Measurements from ENCODE around the gene MBD3. TPM values are rescaled to one million over a fixed set of nuclear protein-coding genes. Genes with fewer than 3 reads are reported as not detected.

MBD3 gene
- total RNA-seq, 1 donor from 2014 or later = 34.2 TPM

DNA sequence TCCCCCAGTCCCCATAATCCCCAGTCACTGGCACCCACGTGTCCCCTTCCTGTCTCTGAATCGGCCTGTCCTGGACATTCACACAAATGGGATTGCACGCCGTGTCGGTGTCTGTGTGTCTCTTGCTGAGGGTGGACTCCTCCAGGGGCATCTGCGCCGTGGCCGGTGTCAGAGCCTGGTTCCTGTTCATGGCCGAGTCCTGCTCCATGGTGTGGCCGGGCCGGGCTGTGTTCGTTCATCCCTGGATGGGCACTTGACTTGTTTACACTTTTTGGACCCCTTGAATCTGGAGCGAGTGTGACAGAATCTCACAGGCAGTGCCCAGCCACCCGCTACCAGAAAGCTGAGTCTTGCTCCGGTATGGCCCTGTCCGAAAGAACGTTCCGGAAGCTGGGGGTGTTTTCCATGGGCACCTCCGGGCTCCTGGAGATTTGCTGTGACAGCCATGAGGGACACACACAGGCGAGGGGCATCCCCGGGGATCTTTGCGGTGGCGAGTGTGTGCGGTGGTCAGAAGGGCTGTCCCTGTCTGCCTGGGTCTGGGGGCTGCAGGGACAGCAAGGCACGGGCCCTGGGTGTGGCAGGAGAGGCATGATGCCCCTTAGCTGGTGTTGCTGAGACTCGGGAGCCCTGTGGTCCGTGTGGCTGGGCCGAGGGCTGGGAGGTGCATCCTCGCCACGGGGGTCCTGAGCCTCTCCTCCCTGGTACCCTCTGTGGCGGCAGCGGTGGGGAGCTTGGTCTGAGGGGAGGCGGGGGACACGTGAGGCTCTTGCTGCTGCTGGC, 18.1 kb downstream of the MBD3 start:
- TF ChIP-seq, protein P1, sequence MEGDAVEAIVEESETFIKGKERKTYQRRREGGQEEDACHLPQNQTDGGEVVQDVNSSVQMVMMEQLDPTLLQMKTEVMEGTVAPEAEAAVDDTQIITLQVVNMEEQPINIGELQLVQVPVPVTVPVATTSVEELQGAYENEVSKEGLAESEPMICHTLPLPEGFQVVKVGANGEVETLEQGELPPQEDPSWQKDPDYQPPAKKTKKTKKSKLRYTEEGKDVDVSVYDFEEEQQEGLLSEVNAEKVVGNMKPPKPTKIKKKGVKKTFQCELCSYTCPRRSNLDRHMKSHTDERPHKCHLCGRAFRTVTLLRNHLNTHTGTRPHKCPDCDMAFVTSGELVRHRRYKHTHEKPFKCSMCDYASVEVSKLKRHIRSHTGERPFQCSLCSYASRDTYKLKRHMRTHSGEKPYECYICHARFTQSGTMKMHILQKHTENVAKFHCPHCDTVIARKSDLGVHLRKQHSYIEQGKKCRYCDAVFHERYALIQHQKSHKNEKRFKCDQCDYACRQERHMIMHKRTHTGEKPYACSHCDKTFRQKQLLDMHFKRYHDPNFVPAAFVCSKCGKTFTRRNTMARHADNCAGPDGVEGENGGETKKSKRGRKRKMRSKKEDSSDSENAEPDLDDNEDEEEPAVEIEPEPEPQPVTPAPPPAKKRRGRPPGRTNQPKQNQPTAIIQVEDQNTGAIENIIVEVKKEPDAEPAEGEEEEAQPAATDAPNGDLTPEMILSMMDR (IDR thresholded peaks at IDR 0.05) = no peak
- TF ChIP-seq EZH2 (IDR thresholded peaks at IDR 0.05) (no peak), EZH2phosphoT487 (IDR thresholded peaks at IDR 0.05) (no peak)
- Histone ChIP-seq H3K4me3 (no peak overlapping the region), H3K36me3 (no peaks in the 10 kb centered on the region), H3K9me3 (ENCODE audit: low read depth) (no peaks in the 10 kb centered on the region), H3K27ac (no peak overlapping the region), H3K4me2 (no peak overlapping the region), H3K9ac (no peak overlapping the region), H3K79me2 (ENCODE audit: low read depth) (no peaks in the 10 kb centered on the region), H3K27me3 (peaks cover 11% of the 10 kb centered on the region), H2AFZ (replicated peaks) (no peak overlapping the region), H4K20me1 (ENCODE audit: low read depth) (peaks cover 13% of the 10 kb centered on the region), H3K4me1 (no peaks in the 10 kb centered on the region), H3F3A (ENCODE audit: low read depth) (peaks cover 7% of the 10 kb centered on the region)
- Mint-ChIP-seq H3K4me1 (peaks cover 7% of the 10 kb centered on the region), H3K36me3 (peaks cover 9% of the 10 kb centered on the region), H3K27ac (peak overlapping the region; percentile 72), H3K27me3 (ENCODE audit: insufficient read depth, low read depth) (peaks cover 10% of the 10 kb centered on the region), H3K4me3 (peak overlapping the region; percentile 57), H3K9me3 (peaks cover 3% of the 10 kb centered on the region)
- DNase-seq (ENCODE audit: low spot score) = no peak

DNA sequence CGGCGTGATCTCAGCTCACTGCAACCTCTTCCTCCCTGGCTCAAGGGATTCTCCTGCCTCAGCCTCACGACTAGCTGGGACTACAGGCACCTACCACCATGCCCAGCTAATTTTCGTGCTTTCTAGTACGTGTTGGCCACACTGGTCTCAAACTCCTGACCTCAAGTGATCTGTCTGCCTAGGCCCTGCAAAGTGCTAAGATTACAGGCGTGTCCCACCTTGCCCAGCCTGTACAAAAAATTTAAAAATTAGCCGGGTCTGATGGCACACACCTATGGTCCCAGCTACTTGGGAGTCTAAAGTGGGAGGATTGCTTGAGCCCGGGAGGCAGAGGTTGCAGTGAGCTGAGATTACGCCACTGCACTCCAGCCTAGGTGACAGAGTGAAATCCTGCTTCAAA, 19.9 kb downstream of the MBD3 start:
- Histone ChIP-seq H3K36me3 (no peaks in the 10 kb centered on the region), H2AFZ (replicated peaks) (no peak overlapping the region), H3K9me3 (ENCODE audit: low read depth) (no peaks in the 10 kb centered on the region), H3K4me2 (no peak overlapping the region), H3K27me3 (peaks cover 23% of the 10 kb centered on the region), H3K4me1 (no peaks in the 10 kb centered on the region), H3F3A (ENCODE audit: low read depth) (peaks cover 14% of the 10 kb centered on the region), H3K27ac (no peak overlapping the region), H3K79me2 (ENCODE audit: low read depth) (no peaks in the 10 kb centered on the region), H3K4me3 (no peak overlapping the region), H3K9ac (no peak overlapping the region), H4K20me1 (ENCODE audit: low read depth) (peaks cover 18% of the 10 kb centered on the region)
- H3K27ac Mint-ChIP-seq = no peak overlapping the region
- no peak overlapping the region for H3K4me3 Mint-ChIP-seq
- peaks cover 7% of the 10 kb centered on the region for H3K4me1 Mint-ChIP-seq
- peaks cover 3% of the 10 kb centered on the region for H3K9me3 Mint-ChIP-seq
- DNase-seq (ENCODE audit: low spot score) = no peak
- TF ChIP-seq EZH2 (IDR thresholded peaks at IDR 0.05) (no peak), EZH2phosphoT487 (IDR thresholded peaks at IDR 0.05) (no peak)
- TF ChIP-seq, protein P1 (IDR thresholded peaks at IDR 0.05) = no peak
- peaks cover 7% of the 10 kb centered on the region for H3K36me3 Mint-ChIP-seq
- peaks cover 17% of the 10 kb centered on the region for H3K27me3 Mint-ChIP-seq (ENCODE audit: insufficient read depth, low read depth)

DNA sequence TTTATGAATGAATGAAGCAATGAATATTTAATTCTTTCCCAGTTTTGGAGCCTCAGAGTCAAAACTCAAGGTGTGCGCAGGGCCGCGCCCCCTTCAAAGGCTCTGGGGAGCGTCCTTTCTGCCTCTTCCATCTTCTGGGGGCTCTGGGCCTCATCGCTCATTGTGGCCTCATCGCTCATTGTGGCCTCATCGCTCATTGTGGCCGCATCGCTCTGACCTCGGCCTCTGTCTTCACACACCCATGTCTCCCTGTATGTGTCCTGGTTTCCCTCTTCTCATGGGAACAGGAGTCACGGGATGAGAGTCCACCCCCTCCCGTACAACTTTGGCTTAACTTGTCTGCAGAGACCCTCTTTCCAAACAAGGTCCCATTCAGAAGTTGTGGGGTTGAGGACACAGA, 21.3 kb downstream of the MBD3 start:
- Mint-ChIP-seq H3K4me3 (peak overlapping the region; percentile 38), H3K36me3 (peaks cover 6% of the 10 kb centered on the region), H3K27me3 (ENCODE audit: insufficient read depth, low read depth) (peaks cover 17% of the 10 kb centered on the region), H3K9me3 (peaks cover 3% of the 10 kb centered on the region), H3K4me1 (peaks cover 7% of the 10 kb centered on the region), H3K27ac (peak overlapping the region; percentile 69)
- Histone ChIP-seq H4K20me1 (ENCODE audit: low read depth) (peaks cover 12% of the 10 kb centered on the region), H3K27ac (no peak overlapping the region), H3K79me2 (ENCODE audit: low read depth) (peaks cover 12% of the 10 kb centered on the region), H2AFZ (replicated peaks) (no peak overlapping the region), H3K4me1 (no peaks in the 10 kb centered on the region), H3K4me3 (no peak overlapping the region), H3K4me2 (no peak overlapping the region), H3K9ac (no peak overlapping the region), H3K36me3 (no peaks in the 10 kb centered on the region), H3K27me3 (peaks cover 23% of the 10 kb centered on the region), H3F3A (ENCODE audit: low read depth) (peaks cover 14% of the 10 kb centered on the region), H3K9me3 (ENCODE audit: low read depth) (no peaks in the 10 kb centered on the region)
- DNase-seq (ENCODE audit: low spot score) = no peak
- TF ChIP-seq EZH2 (IDR thresholded peaks at IDR 0.05) (no peak), EZH2phosphoT487 (IDR thresholded peaks at IDR 0.05) (no peak)
- TF ChIP-seq, protein P1 (IDR thresholded peaks at IDR 0.05) = no peak
